ENCODE measurements around the gene PPARD.

Gene PPARD

DNA sequence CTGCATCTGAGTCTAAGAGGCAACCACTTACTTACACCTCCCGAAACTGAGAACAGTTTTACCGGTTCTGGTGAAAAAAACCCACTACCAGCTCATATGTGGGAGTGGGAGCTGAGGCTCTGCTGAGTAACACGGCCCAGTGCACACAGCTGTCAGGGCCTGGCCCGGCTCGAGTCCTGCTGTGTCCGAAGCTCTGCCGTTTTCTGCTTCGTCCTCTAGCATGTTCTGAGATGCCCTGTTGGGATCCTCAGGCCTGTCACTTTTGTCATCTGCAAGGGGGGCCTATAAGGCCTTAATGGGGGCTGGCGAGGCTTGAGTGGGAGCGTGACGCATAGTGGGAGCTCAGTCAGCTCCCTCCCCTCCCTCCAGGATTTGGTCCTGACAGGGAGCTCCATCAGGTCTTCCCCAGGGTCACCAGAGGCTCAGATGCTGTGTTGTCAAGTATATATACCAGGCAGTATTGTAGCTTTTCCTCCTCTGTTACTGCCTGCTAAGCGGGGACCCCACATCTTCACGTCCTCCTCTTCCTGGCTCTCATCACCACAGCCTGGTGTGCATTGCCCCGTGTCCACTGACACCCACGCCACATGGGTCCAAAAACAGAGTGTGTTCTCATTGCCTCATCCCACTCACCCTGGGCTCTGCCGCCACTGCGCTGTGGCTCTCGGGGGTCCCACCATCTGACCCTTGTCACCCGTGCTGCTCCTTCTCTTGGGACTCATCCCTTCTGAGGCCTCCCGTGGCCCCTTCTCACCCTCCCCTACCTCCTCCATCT, 64.5 kb downstream of the PPARD start:
- TF ChIP-seq, protein P1, sequence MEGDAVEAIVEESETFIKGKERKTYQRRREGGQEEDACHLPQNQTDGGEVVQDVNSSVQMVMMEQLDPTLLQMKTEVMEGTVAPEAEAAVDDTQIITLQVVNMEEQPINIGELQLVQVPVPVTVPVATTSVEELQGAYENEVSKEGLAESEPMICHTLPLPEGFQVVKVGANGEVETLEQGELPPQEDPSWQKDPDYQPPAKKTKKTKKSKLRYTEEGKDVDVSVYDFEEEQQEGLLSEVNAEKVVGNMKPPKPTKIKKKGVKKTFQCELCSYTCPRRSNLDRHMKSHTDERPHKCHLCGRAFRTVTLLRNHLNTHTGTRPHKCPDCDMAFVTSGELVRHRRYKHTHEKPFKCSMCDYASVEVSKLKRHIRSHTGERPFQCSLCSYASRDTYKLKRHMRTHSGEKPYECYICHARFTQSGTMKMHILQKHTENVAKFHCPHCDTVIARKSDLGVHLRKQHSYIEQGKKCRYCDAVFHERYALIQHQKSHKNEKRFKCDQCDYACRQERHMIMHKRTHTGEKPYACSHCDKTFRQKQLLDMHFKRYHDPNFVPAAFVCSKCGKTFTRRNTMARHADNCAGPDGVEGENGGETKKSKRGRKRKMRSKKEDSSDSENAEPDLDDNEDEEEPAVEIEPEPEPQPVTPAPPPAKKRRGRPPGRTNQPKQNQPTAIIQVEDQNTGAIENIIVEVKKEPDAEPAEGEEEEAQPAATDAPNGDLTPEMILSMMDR (IDR thresholded peaks at IDR 0.05; ENCODE audit: extremely low read depth, insufficient read depth, missing control alignments) = no peak
- in situ Hi-C loops (cut with MboI; ENCODE audit: low pct_unique_long_range_greater_than_20kb, low sequenced_read_pairs, unreplicated experiment) = no loop called here
- no peak for DNase-seq (ENCODE audit: low spot score)

DNA sequence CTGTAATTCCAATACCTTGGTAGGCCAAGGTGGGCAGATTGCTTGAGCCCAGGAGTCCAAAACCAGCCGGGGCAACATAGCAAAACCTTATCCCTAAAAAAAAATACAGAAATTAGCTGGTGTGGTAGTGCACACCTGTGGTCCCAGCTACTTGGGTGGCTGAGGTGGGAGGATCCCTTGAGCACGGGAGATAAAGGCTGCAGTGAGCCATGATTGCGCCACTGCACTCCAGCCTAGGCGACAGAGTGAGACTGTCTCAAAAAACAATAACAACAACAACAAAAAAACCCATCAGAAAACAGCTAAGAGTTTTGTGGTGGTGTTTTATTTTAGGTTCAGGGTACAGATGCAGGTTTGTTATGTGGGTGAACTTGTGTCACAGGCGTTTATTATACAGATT, 66.9 kb downstream of the PPARD start:
- TF ChIP-seq, protein P1 (IDR thresholded peaks at IDR 0.05; ENCODE audit: extremely low read depth, insufficient read depth, missing control alignments) = no peak
- DNase-seq (ENCODE audit: low spot score) = no peak
- in situ Hi-C loops (cut with MboI; ENCODE audit: low pct_unique_long_range_greater_than_20kb, low sequenced_read_pairs, unreplicated experiment) = no loop called here

DNA sequence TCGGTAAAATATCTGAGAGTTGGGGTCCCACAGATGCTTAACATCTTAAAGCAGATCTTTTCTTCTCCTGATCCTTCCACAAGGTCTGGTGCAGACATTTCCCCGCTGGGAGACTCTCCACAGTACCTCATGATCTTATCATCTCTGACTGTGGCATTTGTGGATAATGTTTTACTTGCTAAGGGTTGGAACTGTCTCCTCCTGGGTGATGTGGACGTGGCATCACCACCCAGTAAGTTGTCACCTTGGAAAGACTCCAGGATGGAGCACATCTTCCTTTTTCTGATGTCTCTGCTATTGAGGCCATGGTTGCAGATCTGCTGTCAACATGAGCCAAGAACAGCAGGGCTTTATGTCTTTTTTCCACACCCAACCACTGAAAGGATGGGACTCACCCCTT, 67.8 kb downstream of the PPARD start:
- DNase-seq (ENCODE audit: low spot score) = no peak
- TF ChIP-seq, protein P1 (IDR thresholded peaks at IDR 0.05; ENCODE audit: extremely low read depth, insufficient read depth, missing control alignments) = no peak
- in situ Hi-C loops (cut with MboI; ENCODE audit: low pct_unique_long_range_greater_than_20kb, low sequenced_read_pairs, unreplicated experiment) = no loop called here

DNA sequence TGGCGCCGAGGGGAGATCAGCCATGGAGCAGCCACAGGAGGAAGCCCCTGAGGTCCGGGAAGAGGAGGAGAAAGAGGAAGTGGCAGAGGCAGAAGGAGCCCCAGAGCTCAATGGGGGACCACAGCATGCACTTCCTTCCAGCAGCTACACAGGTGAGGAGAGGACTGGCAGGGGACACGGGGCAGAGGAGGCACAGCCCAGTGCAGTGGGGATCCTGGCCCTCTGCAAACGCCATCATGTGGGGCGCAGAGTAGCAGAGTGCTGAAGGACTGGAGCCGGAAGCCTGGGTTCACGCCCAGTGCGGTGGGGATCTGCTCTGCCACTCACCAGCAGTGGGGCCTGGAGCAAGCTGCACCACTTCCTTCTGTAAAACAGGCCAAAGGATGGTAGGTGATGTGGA, 68.7 kb downstream of the PPARD start:
- in situ Hi-C loops (cut with MboI; ENCODE audit: low pct_unique_long_range_greater_than_20kb, low sequenced_read_pairs, unreplicated experiment) = no loop called here
- TF ChIP-seq, protein P1 (IDR thresholded peaks at IDR 0.05; ENCODE audit: extremely low read depth, insufficient read depth, missing control alignments) = no peak
- no peak for DNase-seq (ENCODE audit: low spot score)

DNA sequence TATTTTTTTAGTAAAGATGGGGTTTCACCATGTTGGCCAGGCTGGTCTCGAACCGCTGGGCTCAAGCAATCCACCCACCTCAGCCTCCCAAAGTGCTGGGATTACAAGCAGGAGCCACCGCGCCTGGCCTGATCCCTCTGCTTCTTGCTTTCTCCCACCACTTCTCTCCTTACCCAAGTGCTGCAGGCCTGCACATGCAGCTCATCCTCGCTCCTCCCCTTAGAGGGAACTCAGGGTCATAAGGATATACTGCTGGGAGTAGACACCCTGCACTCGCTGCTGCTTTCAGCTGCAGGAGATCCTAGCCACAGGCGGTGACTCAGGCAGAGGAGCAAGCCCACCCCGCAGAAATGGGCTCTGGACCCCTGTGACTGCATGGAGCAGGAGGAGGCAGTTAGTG, 69.7 kb downstream of the PPARD start:
- TF ChIP-seq, protein P1 (IDR thresholded peaks at IDR 0.05; ENCODE audit: extremely low read depth, insufficient read depth, missing control alignments) = no peak
- in situ Hi-C loops (cut with MboI; ENCODE audit: low pct_unique_long_range_greater_than_20kb, low sequenced_read_pairs, unreplicated experiment) = no loop called here
- no peak for DNase-seq (ENCODE audit: low spot score)

DNA sequence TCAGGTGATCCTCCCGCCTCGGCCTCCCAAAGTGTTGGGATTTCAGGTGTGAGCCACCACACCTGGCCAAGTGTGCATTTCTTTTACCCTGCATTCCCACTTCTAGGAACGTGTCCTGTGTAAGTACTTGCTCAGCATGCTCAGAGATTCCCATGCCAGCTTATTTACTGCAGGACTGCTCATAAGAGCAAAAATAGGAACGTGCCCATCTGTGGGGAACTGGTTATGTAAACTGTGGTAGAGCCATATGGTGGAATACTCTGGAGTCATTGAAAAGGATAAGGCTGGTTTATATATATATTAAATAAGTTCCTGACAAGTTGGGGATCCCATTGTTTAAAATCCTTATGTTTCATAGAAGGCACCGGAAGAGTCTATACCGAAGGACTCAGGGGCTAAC, 71.6 kb downstream of the PPARD start:
- no peak for DNase-seq (ENCODE audit: low spot score)
- in situ Hi-C loops (cut with MboI; ENCODE audit: low pct_unique_long_range_greater_than_20kb, low sequenced_read_pairs, unreplicated experiment) = no loop called here
- TF ChIP-seq, protein P1 (IDR thresholded peaks at IDR 0.05; ENCODE audit: extremely low read depth, insufficient read depth, missing control alignments) = no peak
